GM19043 (cell line): ENCODE measurements around the gene MAD1L1.

Source experiments
- ATAC-seq: cut with Tn5 transposase; IDR thresholded peaks from one replicate; pipeline ENCODE4 v1.9.1; 2021; ENCODE audit warnings: low read depth; ENCODE audit not compliant: unreplicated experiment

MAD1L1 gene

GRCh38 chr7:1913466-1914282, 319.1 kb downstream of the MAD1L1 start:
- ATAC-seq = no peak

GRCh38 chr7:1912593-1913465, 319.9 kb downstream of the MAD1L1 start:
- no peak for ATAC-seq

GRCh38 chr7:1911571-1911970, 321.2 kb downstream of the MAD1L1 start:
- no peak for ATAC-seq

GRCh38 chr7:1910827-1911226, 321.9 kb downstream of the MAD1L1 start:
- ATAC-seq = no peak

GRCh38 chr7:1910081-1910685, 322.6 kb downstream of the MAD1L1 start:
- ATAC-seq = no peak

- ATAC-seq = no peak
Observed at GRCh38 chr7:1909476-1909875, 323.3 kb downstream of the MAD1L1 start.

- ATAC-seq = no peak
Observed at GRCh38 chr7:1908823-1909420, 323.8 kb downstream of the MAD1L1 start.

GRCh38 chr7:1907751-1908365, 324.9 kb downstream of the MAD1L1 start:
- ATAC-seq = no peak

- ATAC-seq = no peak
Observed at GRCh38 chr7:1906988-1907745, 325.6 kb downstream of the MAD1L1 start.

- no peak for ATAC-seq
Observed at GRCh38 chr7:1906087-1906830, 326.5 kb downstream of the MAD1L1 start.

- ATAC-seq = no peak
Observed at GRCh38 chr7:1902231-1902855, 330.4 kb downstream of the MAD1L1 start.

- ATAC-seq = no peak
Observed at GRCh38 chr7:1901431-1902210, 331.1 kb downstream of the MAD1L1 start.

- ATAC-seq = no peak
Observed at GRCh38 chr7:1900847-1901246, 331.9 kb downstream of the MAD1L1 start.

GRCh38 chr7:1899951-1900762, 332.6 kb downstream of the MAD1L1 start:
- ATAC-seq = no peak

GRCh38 chr7:1899196-1899595, 333.5 kb downstream of the MAD1L1 start:
- no peak for ATAC-seq

GRCh38 chr7:1898628-1899185, 334.0 kb downstream of the MAD1L1 start:
- ATAC-seq = no peak
